ENCODE measurements around the gene FADD.

GRCh38 chr11:70255477-70256116, 52.5 kb downstream of the FADD start:
- TF ChIP-seq, protein P1, sequence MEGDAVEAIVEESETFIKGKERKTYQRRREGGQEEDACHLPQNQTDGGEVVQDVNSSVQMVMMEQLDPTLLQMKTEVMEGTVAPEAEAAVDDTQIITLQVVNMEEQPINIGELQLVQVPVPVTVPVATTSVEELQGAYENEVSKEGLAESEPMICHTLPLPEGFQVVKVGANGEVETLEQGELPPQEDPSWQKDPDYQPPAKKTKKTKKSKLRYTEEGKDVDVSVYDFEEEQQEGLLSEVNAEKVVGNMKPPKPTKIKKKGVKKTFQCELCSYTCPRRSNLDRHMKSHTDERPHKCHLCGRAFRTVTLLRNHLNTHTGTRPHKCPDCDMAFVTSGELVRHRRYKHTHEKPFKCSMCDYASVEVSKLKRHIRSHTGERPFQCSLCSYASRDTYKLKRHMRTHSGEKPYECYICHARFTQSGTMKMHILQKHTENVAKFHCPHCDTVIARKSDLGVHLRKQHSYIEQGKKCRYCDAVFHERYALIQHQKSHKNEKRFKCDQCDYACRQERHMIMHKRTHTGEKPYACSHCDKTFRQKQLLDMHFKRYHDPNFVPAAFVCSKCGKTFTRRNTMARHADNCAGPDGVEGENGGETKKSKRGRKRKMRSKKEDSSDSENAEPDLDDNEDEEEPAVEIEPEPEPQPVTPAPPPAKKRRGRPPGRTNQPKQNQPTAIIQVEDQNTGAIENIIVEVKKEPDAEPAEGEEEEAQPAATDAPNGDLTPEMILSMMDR (IDR thresholded peaks at IDR 0.05) = no peak
- TF ChIP-seq POLR2AphosphoS5 (IDR thresholded peaks at IDR 0.05) = no peak
- no peak for TF ChIP-seq POLR2A (IDR thresholded peaks at IDR 0.05)
- TF ChIP-seq EP300 (IDR thresholded peaks at IDR 0.05) = no peak
